ENCODE measurements around the gene TGFBR3. TPM values are rescaled to one million over a fixed set of nuclear protein-coding genes. Genes with fewer than 3 reads are reported as not detected.
A peak's percentile ranks its signal among the peaks of the same experiment; 100 is the strongest.

TGFBR3 gene
- total RNA-seq, 1 experiment from 2014 or later, result 7.7 TPM

- H3K36me3 ChIP-seq, result no peaks in the 10 kb centered on the region
- no peaks in the 10 kb centered on the region for H3K27me3 ChIP-seq
- no peak overlapping the region for H3K27ac ChIP-seq
- H3K9me3 ChIP-seq (replicated peaks), result no peaks in the 10 kb centered on the region
- DNase-seq, result no peak
- H3K4me3 ChIP-seq, result no peak overlapping the region
- peaks cover 26% of the 10 kb centered on the region for H3K4me1 ChIP-seq
Measured at GRCh38 chr1:91753878-91754277, 132.1 kb downstream of the TGFBR3 start.

- no peak for DNase-seq
- no peaks in the 10 kb centered on the region for H3K27me3 ChIP-seq
- no peak overlapping the region for H3K27ac ChIP-seq
- H3K36me3 ChIP-seq, result no peaks in the 10 kb centered on the region
- peaks cover 14% of the 10 kb centered on the region for H3K4me1 ChIP-seq
- no peak overlapping the region for H3K4me3 ChIP-seq
- H3K9me3 ChIP-seq (replicated peaks), result no peaks in the 10 kb centered on the region
Measured at GRCh38 chr1:91752324-91752723, 133.6 kb downstream of the TGFBR3 start.

- no peak for DNase-seq
- Histone ChIP-seq H3K4me3 (no peak overlapping the region), H3K27me3 (no peaks in the 10 kb centered on the region), H3K27ac (no peak overlapping the region), H3K4me1 (peaks cover 13% of the 10 kb centered on the region), H3K36me3 (no peaks in the 10 kb centered on the region), H3K9me3 (replicated peaks) (peaks cover 5% of the 10 kb centered on the region; the same call in 1 of the 2 replicates)
Measured at GRCh38 chr1:91751275-91751674, 134.7 kb downstream of the TGFBR3 start.

- H3K27ac ChIP-seq, result no peak overlapping the region
Measured at GRCh38 chr1:91750398-91750996, 135.5 kb downstream of the TGFBR3 start.

GRCh38 chr1:91749788-91750231 lies 136.1 kb downstream of the TGFBR3 start:
- Histone ChIP-seq H3K9me3 (replicated peaks) (peaks cover 7% of the 10 kb centered on the region; the same call in 1 of the 2 replicates), H3K27me3 (no peaks in the 10 kb centered on the region), H3K27ac (no peak overlapping the region; the same call in 1 of the 2 replicates), H3K4me3 (no peak overlapping the region), H3K4me1 (peaks cover 13% of the 10 kb centered on the region), H3K36me3 (no peaks in the 10 kb centered on the region)
- peak; percentile 8 to 40 for DNase-seq

More at GRCh38 chr1:91750398-91750996, 135.5 kb downstream of the TGFBR3 start:
- Histone ChIP-seq H3K9me3 (replicated peaks) (peaks cover 7% of the 10 kb centered on the region; the same call in 1 of the 2 replicates), H3K27me3 (no peaks in the 10 kb centered on the region), H3K36me3 (no peaks in the 10 kb centered on the region), H3K4me3 (no peak overlapping the region), H3K4me1 (peaks cover 13% of the 10 kb centered on the region)
- DNase-seq, result no peak

GRCh38 chr1:91747666-91748065 lies 138.3 kb downstream of the TGFBR3 start:
- DNase-seq, result no peak
- Histone ChIP-seq H3K4me3 (no peak overlapping the region), H3K27me3 (no peaks in the 10 kb centered on the region), H3K4me1 (peaks cover 22% of the 10 kb centered on the region), H3K36me3 (no peaks in the 10 kb centered on the region), H3K27ac (no peak overlapping the region), H3K9me3 (replicated peaks) (peaks cover 7% of the 10 kb centered on the region; the same call in 1 of the 2 replicates)

GRCh38 chr1:91746728-91747338 lies 139.1 kb downstream of the TGFBR3 start:
- no peak for DNase-seq
- Histone ChIP-seq H3K9me3 (replicated peaks) (peaks cover 7% of the 10 kb centered on the region; the same call in 1 of the 2 replicates), H3K4me1 (peaks cover 28% of the 10 kb centered on the region), H3K27ac (no peak overlapping the region), H3K36me3 (no peaks in the 10 kb centered on the region), H3K4me3 (no peak overlapping the region), H3K27me3 (no peaks in the 10 kb centered on the region)

GRCh38 chr1:91745640-91746373 lies 140.1 kb downstream of the TGFBR3 start:
- peaks cover 25% of the 10 kb centered on the region for H3K4me1 ChIP-seq
- H3K9me3 ChIP-seq (replicated peaks), result peaks cover 7% of the 10 kb centered on the region; the same call in 1 of the 2 replicates
- H3K36me3 ChIP-seq, result no peaks in the 10 kb centered on the region
- H3K27me3 ChIP-seq, result no peaks in the 10 kb centered on the region
- H3K27ac ChIP-seq, result no peak overlapping the region
- no peak overlapping the region for H3K4me3 ChIP-seq
- DNase-seq, result no peak

- no peak for DNase-seq
- H3K36me3 ChIP-seq, result no peaks in the 10 kb centered on the region
- H3K4me3 ChIP-seq, result no peak overlapping the region
- no peak overlapping the region for H3K27ac ChIP-seq
- peaks cover 20% of the 10 kb centered on the region for H3K4me1 ChIP-seq
- peaks cover 7% of the 10 kb centered on the region; the same call in 1 of the 2 replicates for H3K9me3 ChIP-seq (replicated peaks)
- H3K27me3 ChIP-seq, result no peaks in the 10 kb centered on the region
Measured at GRCh38 chr1:91744953-91745639, 140.9 kb downstream of the TGFBR3 start.

GRCh38 chr1:91742848-91743292 lies 143.1 kb downstream of the TGFBR3 start:
- DNase-seq, result peak; percentile 23 to 68
- Histone ChIP-seq H3K27ac (no peak overlapping the region), H3K27me3 (no peaks in the 10 kb centered on the region), H3K4me1 (peaks cover 15% of the 10 kb centered on the region), H3K36me3 (no peaks in the 10 kb centered on the region), H3K9me3 (replicated peaks) (peaks cover 7% of the 10 kb centered on the region; the same call in 1 of the 2 replicates), H3K4me3 (no peak overlapping the region)

GRCh38 chr1:91741906-91742305 lies 144.0 kb downstream of the TGFBR3 start:
- H3K9me3 ChIP-seq (replicated peaks), result peaks cover 7% of the 10 kb centered on the region; the same call in 1 of the 2 replicates
- no peak overlapping the region for H3K4me3 ChIP-seq
- peaks cover 15% of the 10 kb centered on the region for H3K4me1 ChIP-seq
- no peaks in the 10 kb centered on the region for H3K36me3 ChIP-seq
- no peak for DNase-seq
- no peaks in the 10 kb centered on the region for H3K27me3 ChIP-seq
- no peak overlapping the region for H3K27ac ChIP-seq

- H3K36me3 ChIP-seq, result no peaks in the 10 kb centered on the region
- no peak overlapping the region for H3K4me3 ChIP-seq
- no peaks in the 10 kb centered on the region for H3K27me3 ChIP-seq
- DNase-seq, result no peak
- peaks cover 2% of the 10 kb centered on the region; the same call in 1 of the 2 replicates for H3K9me3 ChIP-seq (replicated peaks)
- H3K27ac ChIP-seq, result no peak overlapping the region
- H3K4me1 ChIP-seq, result peaks cover 15% of the 10 kb centered on the region
Measured at GRCh38 chr1:91741301-91741700, 144.7 kb downstream of the TGFBR3 start.

- no peak overlapping the region for H3K4me3 ChIP-seq
- no peak overlapping the region for H3K27ac ChIP-seq
- no peaks in the 10 kb centered on the region for H3K36me3 ChIP-seq
- peaks cover 11% of the 10 kb centered on the region for H3K4me1 ChIP-seq
- no peaks in the 10 kb centered on the region for H3K9me3 ChIP-seq (replicated peaks)
- H3K27me3 ChIP-seq, result no peaks in the 10 kb centered on the region
- no peak for DNase-seq
Measured at GRCh38 chr1:91737650-91738049, 148.3 kb downstream of the TGFBR3 start.

GRCh38 chr1:91736715-91737615 lies 149.0 kb downstream of the TGFBR3 start:
- Histone ChIP-seq H3K27me3 (no peaks in the 10 kb centered on the region), H3K27ac (no peak overlapping the region), H3K9me3 (replicated peaks) (no peaks in the 10 kb centered on the region), H3K4me3 (no peak overlapping the region), H3K36me3 (no peaks in the 10 kb centered on the region), H3K4me1 (peaks cover 12% of the 10 kb centered on the region)
- DNase-seq, result no peak
